NCI-H1930 (cell line): ENCODE data around the gene DHRS7C.
A peak's percentile ranks its signal among the peaks of the same experiment; 100 is the strongest.

Source experiments
- DNase-seq, 2 experiments: peaks; one replicate each; lab custom pipeline; 2025; lab: John Stamatoyannopoulos, UW

DHRS7C gene

GRCh38 chr17:9765322-9765721 is 26.1 kb downstream of the DHRS7C start:
- DNase-seq, result no peak

GRCh38 chr17:9763643-9764042 is 27.7 kb downstream of the DHRS7C start:
- no peak for DNase-seq

- DNase-seq, result no peak
These were observed 31.1 kb downstream of the DHRS7C start for GRCh38 chr17:9760266-9760665.

GRCh38 chr17:9755083-9755482 is 36.3 kb downstream of the DHRS7C start:
- DNase-seq, result no peak

- no peak for DNase-seq
These were observed 40.9 kb downstream of the DHRS7C start for GRCh38 chr17:9750524-9750923.

- no peak for DNase-seq
These were observed 61.5 kb downstream of the DHRS7C start for GRCh38 chr17:9729735-9730420.

GRCh38 chr17:9729034-9729650 is 62.2 kb downstream of the DHRS7C start:
- peak in 1 of 2 experiments; percentile 48 for DNase-seq

GRCh38 chr17:9728564-9728963 is 62.8 kb downstream of the DHRS7C start:
- DNase-seq, result no peak

- DNase-seq, result no peak
These were observed 63.4 kb downstream of the DHRS7C start for GRCh38 chr17:9728005-9728404.

GRCh38 chr17:9726291-9726690 is 65.1 kb downstream of the DHRS7C start:
- no peak for DNase-seq

- DNase-seq, result no peak
These were observed 65.8 kb downstream of the DHRS7C start for GRCh38 chr17:9725575-9725974.
